K562 (cell line): ENCODE results near the gene CARMIL3. TPM values are rescaled to one million over a fixed set of nuclear protein-coding genes. Genes with fewer than 3 reads are reported as not detected.

ENCODE experiments used
- ATAC-seq: fragments of 200-7000 bp; cut with Tn5 transposase; 3 replicates; pipeline ENCODE4 v1.9.1; 2020; ENCODE audit warnings: moderate library complexity
- BruUV-seq: library from RNA; stranded (reverse); fragments of 400-500 nt; replicated peaks from 2 replicates; lab custom pipeline; 2021; lab: Mats Ljungman, UMichigan
- CTCF ChIA-PET: fragments of 300-600 bp; formaldehyde crosslinking; extraction: SDS; loops from one replicate; lab custom pipeline; 2021; ENCODE audit warnings: low intra/inter-chr PET ratio; lab: Yijun Ruan, JAX
- POLR2A ChIA-PET: fragments of 300-600, 350-650 bp; sonication (Branson Sonifier 250); formaldehyde crosslinking; extraction: SDS; loops from one replicate; lab custom pipeline; 2021; ENCODE audit warnings: antibody characterized with exemption, inconsistent platforms; lab: Yijun Ruan, JAX
- DNase-seq, 4 experiments: peaks; one replicate each; pipeline versions ENCODE4 v3.0.0 to v3.0.0-alpha.2; 2011 to 2018; ENCODE audit warnings: low spot score in 3 of 4, mixed read lengths in 3 of 4; ENCODE audit errors: extremely low read depth in 1 of 4
- FAIRE-seq: peaks from 2 replicates; lab custom pipeline; 2011; peaks lifted over from hg19 to GRCh38; lab: Jason Lieb, UNC
- H2AFZ ChIP-seq: 2 replicates; pipeline ENCODE4 v1.6.0; 2011; ENCODE audit warnings: low read depth, low read length, control low read depth, inconsistent platforms
- H3K27ac ChIP-seq: fragments of 200-600 bp; 3 replicates; pipeline ENCODE4 v1.8.0; 2011; ENCODE audit warnings: low read depth, mild to moderate bottlenecking, control low read depth, inconsistent platforms, low read length, moderate library complexity, mixed read lengths; ENCODE audit errors: extremely low read depth
- H3K27me3 ChIP-seq, 2 experiments: fragments of 300-600 bp in 1 of 2; 2 replicates in 1 of 2; 3 replicates in 1 of 2; pipeline versions ENCODE4 v1.6.0 to v1.8.0; 2011; ENCODE audit warnings: inconsistent platforms in 2 of 2, low read length in 2 of 2, mild to moderate bottlenecking in 1 of 2, mixed read lengths in 1 of 2, moderate library complexity in 1 of 2; ENCODE audit not compliant: control insufficient read depth in 2 of 2, insufficient read depth in 2 of 2
- H3K36me3 ChIP-seq: fragments of 300-600 bp; 3 replicates; pipeline ENCODE4 v1.8.0; 2011; ENCODE audit warnings: mild to moderate bottlenecking, low read length, inconsistent platforms; ENCODE audit not compliant: control insufficient read depth, insufficient read depth
- H3K4me1 ChIP-seq, 2 experiments: fragments of 200-600 bp in 1 of 2; replicated peaks in 1 of 2; 2 replicates in 1 of 2; 3 replicates in 1 of 2; pipeline versions ENCODE4 v1.5.1 to v1.8.0; 2011; ENCODE audit warnings: inconsistent platforms in 2 of 2, low read length in 2 of 2, mild to moderate bottlenecking in 1 of 2, mixed read lengths in 1 of 2, moderate library complexity in 1 of 2; ENCODE audit not compliant: control insufficient read depth in 2 of 2, insufficient read depth in 2 of 2
- H3K4me2 ChIP-seq: 2 replicates; pipeline ENCODE4 v1.6.1; 2011; ENCODE audit warnings: low read length, control low read depth, inconsistent platforms, mixed read lengths; ENCODE audit not compliant: insufficient read depth
- H3K4me3 ChIP-seq: fragments of 200-600 bp; sonication (generic), shearing (Covaris generic); 2 replicates; pipeline ENCODE4 v1.5.1; 2016; ENCODE audit warnings: control low read depth, inconsistent platforms
- H3K79me2 ChIP-seq: fragments of 200-600 bp; 3 replicates; pipeline ENCODE4 v1.8.0; 2011; ENCODE audit warnings: low read length, inconsistent platforms; ENCODE audit not compliant: control insufficient read depth, insufficient read depth
- H3K9ac ChIP-seq, 2 experiments: 2 replicates each; pipeline versions ENCODE4 v1.6.0 to v1.6.1; 2011; ENCODE audit warnings: low read depth in 2 of 2, low read length in 2 of 2, control low read depth in 1 of 2, inconsistent platforms in 1 of 2, mild to moderate bottlenecking in 1 of 2, mixed read lengths in 1 of 2; ENCODE audit not compliant: insufficient read depth in 1 of 2
- H3K9me1 ChIP-seq: one replicate; pipeline ENCODE4 v1.6.0; 2011; ENCODE audit warnings: inconsistent platforms, mild to moderate bottlenecking, low read length, moderate library complexity; ENCODE audit not compliant: control insufficient read depth, insufficient read depth
- H3K9me3 ChIP-seq: replicated peaks from 2 replicates; pipeline ENCODE4 v1.5.1; 2011; ENCODE audit warnings: low read depth, low read length, inconsistent platforms; ENCODE audit not compliant: control insufficient read depth, insufficient read depth
- H4K20me1 ChIP-seq: replicated peaks from 2 replicates; pipeline ENCODE4 v1.6.1; 2011; ENCODE audit warnings: low read length, inconsistent platforms, mixed read lengths; ENCODE audit not compliant: control insufficient read depth, insufficient read depth
- CCAR2 ChIP-seq: fragments of 200-400 bp; formaldehyde crosslinking; IDR thresholded peaks from 2 replicates; pipeline ENCODE4 v1.6.1; 2017; ENCODE audit warnings: mild to moderate bottlenecking, low read depth, low read length
- FOXA1 ChIP-seq: fragments of 450-650 bp; IDR thresholded peaks from 2 replicates; pipeline ENCODE4 v1.6.1; 2016; ENCODE audit warnings: mild to moderate bottlenecking, borderline replicate concordance
- HOXB6 ChIP-seq: fragments of 250-450 bp; sonication (Bioruptor Pico); IDR thresholded peaks from 2 replicates; pipeline ENCODE4 v1.5.1; 2022; ENCODE audit warnings: mild to moderate bottlenecking, borderline replicate concordance
- MIER1 ChIP-seq: fragments of 450-650 bp; IDR thresholded peaks from 2 replicates; pipeline ENCODE4 v1.6.1; 2016; ENCODE audit warnings: antibody characterized with exemption, mild to moderate bottlenecking, low read depth
- NCOA2 ChIP-seq, 2 experiments: fragments of 450-650 bp; IDR thresholded peaks; 2 replicates each; pipeline ENCODE4 v1.6.1; 2018; ENCODE audit warnings: mild to moderate bottlenecking in 2 of 2, moderate library complexity in 1 of 2; ENCODE audit not compliant: partially characterized antibody in 2 of 2
- ZNF263 ChIP-seq: sonication (generic); formaldehyde crosslinking; IDR thresholded peaks from 2 replicates; pipeline ENCODE4 v1.8.0; 2022; ENCODE audit warnings: mild to moderate bottlenecking, missing genetic modification reagents, borderline replicate concordance
- ZNF311 ChIP-seq: fragments of 250-450 bp; sonication (Bioruptor Pico); IDR thresholded peaks from 2 replicates; pipeline ENCODE4 v1.4.0; 2020; ENCODE audit warnings: mild to moderate bottlenecking, moderate library complexity
- in situ Hi-C: fragments of 300-500 bp; cut with MboI; formaldehyde crosslinking; loops from 4 replicates; pipeline ENCODE4 v1.15.0; 2018; ENCODE audit warnings: inconsistent platforms, mixed read lengths
- intact Hi-C: fragments of 100-400 bp; cut with micrococcal nuclease; formaldehyde crosslinking; loops from 2 replicates; pipeline ENCODE4 v1.14.2; 2022
- polyA plus RNA-seq, 8 experiments: library from polyadenylated mRNA; depleted of rRNA in 4 of 8; stranded (reverse) in 5 of 8; unstranded in 3 of 8; fragments of >200 nt; fragmentation: Nextera tagmentation in 2 of 8; fragmentation: Illumina TruSeq in 1 of 8; extraction: Ambion mirVana in 2 of 8; extraction: Trizol in 1 of 8; gene quantifications; 2 replicates each; pipeline versions ENCODE4 v1.2.1 to v1.2.3, GENCODE V29; 2011 to 2014; ENCODE audit warnings: inconsistent platforms in 1 of 8, missing spikeins in 1 of 8
- total RNA-seq, 7 experiments: library from RNA; depleted of rRNA in 6 of 7; stranded (reverse); fragments of >200 nt in 6 of 7; fragmentation: Illumina TruSeq in 2 of 7; extraction: Trizol in 2 of 7; gene quantifications; 2 replicates each; pipeline versions ENCODE4 v1.2.1 to v1.2.3, GENCODE V29; 2011 to 2021; ENCODE audit warnings: low replicate concordance in 1 of 7
- TF ChIP-seq, protein P1 (sequence below), 2 experiments: fragments of 450-650 bp; formaldehyde crosslinking in 1 of 2; IDR thresholded peaks; 2 replicates each; pipeline versions ENCODE4 v1.4.0 to v1.6.1; 2014 to 2020; ENCODE audit warnings: mild to moderate bottlenecking in 2 of 2, borderline replicate concordance in 1 of 2, low read depth in 1 of 2

Gene CARMIL3
- total and polyA plus RNA-seq, 9 of the 15 experiments (the other 6 are each of a cell fraction or from before 2014, with no cell fraction given) = 0.01 to 0.11 (median 0.05) TPM; not detected in 5

DNA sequence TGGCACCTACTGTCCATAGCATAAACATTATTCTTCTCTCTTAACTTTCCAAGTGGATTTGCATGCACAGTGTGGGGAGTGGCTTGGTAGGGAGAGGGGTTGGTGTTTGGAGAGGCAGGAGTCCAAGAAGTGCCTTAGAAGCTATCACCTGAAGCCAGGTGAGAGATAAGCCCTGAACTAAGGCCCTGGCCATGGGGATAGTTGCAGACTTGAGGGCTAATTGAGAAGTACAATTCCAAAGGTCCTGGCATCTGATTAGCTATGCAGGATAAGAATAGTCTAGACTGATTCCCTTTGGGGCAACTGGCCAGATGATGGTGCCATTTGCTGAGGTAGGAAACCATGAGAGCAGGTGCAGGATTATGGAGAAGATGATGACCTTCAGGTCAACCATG, 40.3 kb downstream of the CARMIL3 start:
- peaks cover 29% of the 10 kb centered on the region for H3K79me2 ChIP-seq
- no peak overlapping the region for H3K9ac ChIP-seq
- H3K36me3 ChIP-seq = peaks cover 11% of the 10 kb centered on the region; the same call in 2 of the 3 replicates
- in situ Hi-C loops = loop anchor here (5.0 kb wide), 1 partner anchor 35 kb away; no protein-coding TSS in a partner anchor
- no peak overlapping the region for H3K27ac ChIP-seq
- ChIA-PET POLR2A (interaction anchor here (2.1 to 5.8 kb wide), 3 partner anchors 11 to 69 kb away, joined by 6 to 40 read pairs (median 7); partner anchors contain the start of gene IRF9), CTCF (no interaction called here)
- H3K4me3 ChIP-seq = no peak overlapping the region
- no peaks in the 10 kb centered on the region for H3K27me3 ChIP-seq
- H3K4me1 ChIP-seq = peaks cover 20 to 22% of the 10 kb centered on the region in 2 experiments; a peak in 4 of 5 replicates
- no peaks in the 10 kb centered on the region for H3K9me1 ChIP-seq
- intact Hi-C loops = loop anchor here (10.0 kb wide), 2 partner anchors 53 to 77 kb away; partner anchors contain the start of genes EMC9, PSME2 and RNF31
- no peaks in the 10 kb centered on the region for H3K9me3 ChIP-seq
- H3K4me2 ChIP-seq = no peak overlapping the region
- ATAC-seq (no peak), DNase-seq (no peak), FAIRE-seq (no peak)
- no peak overlapping the region for H2AFZ ChIP-seq
- 0 out of 2 replicates have a peak, but pooled peaks cover 2% of the 10 kb centered on the region for H4K20me1 ChIP-seq
- TF ChIP-seq FOXA1 = no peak
- TF ChIP-seq NCOA2 (IDR thresholded peaks at IDR 0.05; ENCODE audit: partially characterized antibody in 2 of 2) = no peak
- no peak for TF ChIP-seq ZNF263 (CRISPR knock-in tag)
- TF ChIP-seq CCAR2 = no peak
- no peak for TF ChIP-seq HOXB6
- TF ChIP-seq, protein P1, sequence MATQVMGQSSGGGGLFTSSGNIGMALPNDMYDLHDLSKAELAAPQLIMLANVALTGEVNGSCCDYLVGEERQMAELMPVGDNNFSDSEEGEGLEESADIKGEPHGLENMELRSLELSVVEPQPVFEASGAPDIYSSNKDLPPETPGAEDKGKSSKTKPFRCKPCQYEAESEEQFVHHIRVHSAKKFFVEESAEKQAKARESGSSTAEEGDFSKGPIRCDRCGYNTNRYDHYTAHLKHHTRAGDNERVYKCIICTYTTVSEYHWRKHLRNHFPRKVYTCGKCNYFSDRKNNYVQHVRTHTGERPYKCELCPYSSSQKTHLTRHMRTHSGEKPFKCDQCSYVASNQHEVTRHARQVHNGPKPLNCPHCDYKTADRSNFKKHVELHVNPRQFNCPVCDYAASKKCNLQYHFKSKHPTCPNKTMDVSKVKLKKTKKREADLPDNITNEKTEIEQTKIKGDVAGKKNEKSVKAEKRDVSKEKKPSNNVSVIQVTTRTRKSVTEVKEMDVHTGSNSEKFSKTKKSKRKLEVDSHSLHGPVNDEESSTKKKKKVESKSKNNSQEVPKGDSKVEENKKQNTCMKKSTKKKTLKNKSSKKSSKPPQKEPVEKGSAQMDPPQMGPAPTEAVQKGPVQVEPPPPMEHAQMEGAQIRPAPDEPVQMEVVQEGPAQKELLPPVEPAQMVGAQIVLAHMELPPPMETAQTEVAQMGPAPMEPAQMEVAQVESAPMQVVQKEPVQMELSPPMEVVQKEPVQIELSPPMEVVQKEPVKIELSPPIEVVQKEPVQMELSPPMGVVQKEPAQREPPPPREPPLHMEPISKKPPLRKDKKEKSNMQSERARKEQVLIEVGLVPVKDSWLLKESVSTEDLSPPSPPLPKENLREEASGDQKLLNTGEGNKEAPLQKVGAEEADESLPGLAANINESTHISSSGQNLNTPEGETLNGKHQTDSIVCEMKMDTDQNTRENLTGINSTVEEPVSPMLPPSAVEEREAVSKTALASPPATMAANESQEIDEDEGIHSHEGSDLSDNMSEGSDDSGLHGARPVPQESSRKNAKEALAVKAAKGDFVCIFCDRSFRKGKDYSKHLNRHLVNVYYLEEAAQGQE (IDR thresholded peaks at IDR 0.05; ENCODE audit: borderline replicate concordance) = no peak
- TF ChIP-seq, protein P1 (CRISPR knock-in tag; IDR thresholded peaks at IDR 0.05; ENCODE audit: low read depth) = no peak
- no peak for TF ChIP-seq ZNF311 (CRISPR knock-in tag)
- no peak for TF ChIP-seq MIER1
- BruUV-seq = no TSS peak
